OCI-LY7 (cell line): ENCODE measurements around the gene KCNQ1.

Experiments
- EZH2phosphoT487 ChIP-seq: fragments of 200-600 bp; sonication (generic); IDR thresholded peaks from 2 replicates; pipeline ENCODE4 v1.6.1; 2018; ENCODE audit warnings: low read depth, borderline replicate concordance, mild to moderate bottlenecking, mixed run types, antibody characterized with exemption, low read length, moderate library complexity, mixed read lengths
- TF ChIP-seq, protein P1 (sequence below): fragments of 200-600 bp; sonication (generic); conservative IDR thresholded peaks from 2 replicates; pipeline ENCODE4 v1.5.1; 2014; ENCODE audit warnings: mild to moderate bottlenecking, antibody characterized with exemption, low read length, moderate library complexity, mixed read lengths

DNA sequence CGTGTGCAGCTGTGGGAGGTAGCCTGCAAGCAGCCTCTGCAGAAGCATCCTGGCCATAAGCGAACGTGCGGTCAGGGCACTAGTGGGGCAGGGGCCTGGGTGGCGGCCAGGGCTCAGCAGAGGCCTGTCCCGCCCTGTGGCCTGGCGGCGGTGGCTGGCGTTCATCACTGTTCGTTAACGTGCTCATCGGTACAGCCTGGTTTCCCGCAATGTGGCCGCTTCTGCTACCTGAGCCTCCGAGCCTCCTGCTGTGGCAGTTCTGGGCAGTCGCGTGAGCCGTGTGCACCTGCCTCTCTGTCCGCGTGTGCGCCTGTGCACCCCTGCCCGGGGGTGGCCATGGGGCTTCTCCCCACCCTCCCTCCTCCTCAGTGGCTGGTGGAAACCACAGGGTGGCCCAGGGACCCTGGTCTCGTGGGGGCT is 137.1 kb downstream of the KCNQ1 start:
- TF ChIP-seq, protein P1, sequence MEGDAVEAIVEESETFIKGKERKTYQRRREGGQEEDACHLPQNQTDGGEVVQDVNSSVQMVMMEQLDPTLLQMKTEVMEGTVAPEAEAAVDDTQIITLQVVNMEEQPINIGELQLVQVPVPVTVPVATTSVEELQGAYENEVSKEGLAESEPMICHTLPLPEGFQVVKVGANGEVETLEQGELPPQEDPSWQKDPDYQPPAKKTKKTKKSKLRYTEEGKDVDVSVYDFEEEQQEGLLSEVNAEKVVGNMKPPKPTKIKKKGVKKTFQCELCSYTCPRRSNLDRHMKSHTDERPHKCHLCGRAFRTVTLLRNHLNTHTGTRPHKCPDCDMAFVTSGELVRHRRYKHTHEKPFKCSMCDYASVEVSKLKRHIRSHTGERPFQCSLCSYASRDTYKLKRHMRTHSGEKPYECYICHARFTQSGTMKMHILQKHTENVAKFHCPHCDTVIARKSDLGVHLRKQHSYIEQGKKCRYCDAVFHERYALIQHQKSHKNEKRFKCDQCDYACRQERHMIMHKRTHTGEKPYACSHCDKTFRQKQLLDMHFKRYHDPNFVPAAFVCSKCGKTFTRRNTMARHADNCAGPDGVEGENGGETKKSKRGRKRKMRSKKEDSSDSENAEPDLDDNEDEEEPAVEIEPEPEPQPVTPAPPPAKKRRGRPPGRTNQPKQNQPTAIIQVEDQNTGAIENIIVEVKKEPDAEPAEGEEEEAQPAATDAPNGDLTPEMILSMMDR = no peak
- no peak for TF ChIP-seq EZH2phosphoT487
